Suprapubic skin (tissue), 4 donors: Measurements from ENCODE around the gene ATG2A. TPM values are rescaled to one million over a fixed set of nuclear protein-coding genes. Genes with fewer than 3 reads are reported as not detected.

Experiments
- DNase-seq, 2 donors: peaks; one replicate each; pipeline ENCODE4 v3.0.0-alpha.2; 2019; ENCODE audit warnings: low spot score in 2 of 2
- H3K27ac ChIP-seq: fragments of 200-600 bp; sonication (generic); one replicate; pipeline ENCODE4 v1.5.1; 2019
- H3K27me3 ChIP-seq: fragments of 200-600 bp; sonication (generic); one replicate; pipeline ENCODE4 v1.5.1; 2019
- H3K36me3 ChIP-seq: fragments of 200-600 bp; sonication (generic); one replicate; pipeline ENCODE4 v1.5.1; 2019
- H3K4me1 ChIP-seq: fragments of 200-600 bp; sonication (generic); one replicate; pipeline ENCODE4 v1.5.1; 2019
- H3K4me3 ChIP-seq: fragments of 200-600 bp; sonication (generic); one replicate; pipeline ENCODE4 v1.5.1; 2019; ENCODE audit warnings: mild to moderate bottlenecking
- H3K9me3 ChIP-seq: fragments of 200-600 bp; sonication (generic); one replicate; pipeline ENCODE4 v1.5.1; 2019
- EP300 ChIP-seq: sonication (generic); formaldehyde crosslinking; IDR thresholded peaks from one replicate; pipeline ENCODE4 v1.6.1; 2017; ENCODE audit warnings: antibody characterized with exemption
- POLR2A ChIP-seq, 2 donors: fragments of 450-650 bp; IDR thresholded peaks; one replicate each; pipeline ENCODE4 v1.6.1; 2017; ENCODE audit warnings: antibody characterized with exemption in 2 of 2, mild to moderate bottlenecking in 2 of 2, moderate library complexity in 2 of 2
- POLR2AphosphoS5 ChIP-seq, 3 donors: sonication (generic); formaldehyde crosslinking; IDR thresholded peaks; one replicate each; pipeline ENCODE4 v1.6.1; 2017; ENCODE audit warnings: antibody characterized with exemption in 3 of 3
- WGBS: methylation state at CpG from one replicate; pipeline ENCODE4 v1.1.5; 2018; 5-methylcytosine and 5-hydroxymethylcytosine counted together
- total RNA-seq, 4 donors: library from RNA; depleted of rRNA; stranded (reverse); fragments of >200 nt; gene quantifications; one replicate each; pipeline ENCODE4 v1.1.0, GENCODE V29; 2016
- TF ChIP-seq, protein P1 (sequence below), 2 donors: fragments of 200-600 bp in 1 of 2; fragments of 450-650 bp in 1 of 2; sonication (generic) in 1 of 2; IDR thresholded peaks; one replicate each; pipeline ENCODE4 v1.5.1; 2016 to 2019; ENCODE audit warnings: antibody characterized with exemption in 2 of 2, mild to moderate bottlenecking in 1 of 2, moderate library complexity in 1 of 2

The ATG2A gene
- total RNA-seq, 4 donors from 2014 or later, result 69.5 to 82.2 (median 76.0) TPM

- WGBS, result 59% methylated on average over 13 of the region's 14 CpGs
These were observed 36.6 kb downstream of the ATG2A start for GRCh38 chr11:64880240-64881001.

GRCh38 chr11:64879244-64879900 lies 37.6 kb downstream of the ATG2A start:
- H3K4me1 ChIP-seq, result peaks cover 71% of the 10 kb centered on the region
- H3K9me3 ChIP-seq, result no peaks in the 10 kb centered on the region

More at GRCh38 chr11:64880240-64881001, 36.6 kb downstream of the ATG2A start:
- no peak overlapping the region for H3K4me3 ChIP-seq
- peak overlapping the region; percentile 90 for H3K27ac ChIP-seq
- no peak for DNase-seq
- no peaks in the 10 kb centered on the region for H3K36me3 ChIP-seq
- TF ChIP-seq, protein P1, sequence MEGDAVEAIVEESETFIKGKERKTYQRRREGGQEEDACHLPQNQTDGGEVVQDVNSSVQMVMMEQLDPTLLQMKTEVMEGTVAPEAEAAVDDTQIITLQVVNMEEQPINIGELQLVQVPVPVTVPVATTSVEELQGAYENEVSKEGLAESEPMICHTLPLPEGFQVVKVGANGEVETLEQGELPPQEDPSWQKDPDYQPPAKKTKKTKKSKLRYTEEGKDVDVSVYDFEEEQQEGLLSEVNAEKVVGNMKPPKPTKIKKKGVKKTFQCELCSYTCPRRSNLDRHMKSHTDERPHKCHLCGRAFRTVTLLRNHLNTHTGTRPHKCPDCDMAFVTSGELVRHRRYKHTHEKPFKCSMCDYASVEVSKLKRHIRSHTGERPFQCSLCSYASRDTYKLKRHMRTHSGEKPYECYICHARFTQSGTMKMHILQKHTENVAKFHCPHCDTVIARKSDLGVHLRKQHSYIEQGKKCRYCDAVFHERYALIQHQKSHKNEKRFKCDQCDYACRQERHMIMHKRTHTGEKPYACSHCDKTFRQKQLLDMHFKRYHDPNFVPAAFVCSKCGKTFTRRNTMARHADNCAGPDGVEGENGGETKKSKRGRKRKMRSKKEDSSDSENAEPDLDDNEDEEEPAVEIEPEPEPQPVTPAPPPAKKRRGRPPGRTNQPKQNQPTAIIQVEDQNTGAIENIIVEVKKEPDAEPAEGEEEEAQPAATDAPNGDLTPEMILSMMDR (IDR thresholded peaks at IDR 0.05), result no peak
- TF ChIP-seq EP300, result no peak
- TF ChIP-seq POLR2A (IDR thresholded peaks at IDR 0.05), result no peak
- no peak for TF ChIP-seq POLR2AphosphoS5 (IDR thresholded peaks at IDR 0.05)
- H3K4me1 ChIP-seq, result peaks cover 61% of the 10 kb centered on the region
- H3K9me3 ChIP-seq, result no peaks in the 10 kb centered on the region
- H3K27me3 ChIP-seq, result no peaks in the 10 kb centered on the region

GRCh38 chr11:64878494-64879243 lies 38.3 kb downstream of the ATG2A start, which contains the start of gene EHD1:
EHD1 (minus strand) TSS chr11:64878621; CDS start chr11:64878464, 157 bp downstream.
- H3K9me3 ChIP-seq, result no peaks in the 10 kb centered on the region
- DNase-seq, result peak; percentile 99 to 100
- peak; percentile 92 to 98 for TF ChIP-seq POLR2A (IDR thresholded peaks at IDR 0.05)
- peak; percentile 69 to 96 (median 90) for TF ChIP-seq POLR2AphosphoS5 (IDR thresholded peaks at IDR 0.05)
- no peak for TF ChIP-seq EP300
- TF ChIP-seq, protein P1 (IDR thresholded peaks at IDR 0.05), result peak in 1 of 2 donors; percentile 69
- H3K4me3 ChIP-seq, result peak within 1 kb of the TSS; percentile 95
- H3K36me3 ChIP-seq, result peaks cover 10% of the 10 kb centered on the region
- H3K27me3 ChIP-seq, result no peaks in the 10 kb centered on the region
- H3K27ac ChIP-seq, result peak within 1 kb of the TSS; percentile 90
- WGBS, result under 1% methylated on average over 41 of the region's 75 CpGs
- H3K4me1 ChIP-seq, result peaks cover 74% of the 10 kb centered on the region

More at GRCh38 chr11:64879244-64879900, 37.6 kb downstream of the ATG2A start:
- Histone ChIP-seq H3K36me3 (peaks cover 5% of the 10 kb centered on the region), H3K27ac (peak overlapping the region; percentile 90), H3K4me3 (peak overlapping the region; percentile 95), H3K27me3 (no peaks in the 10 kb centered on the region)
- no peak for TF ChIP-seq POLR2AphosphoS5 (IDR thresholded peaks at IDR 0.05)
- TF ChIP-seq, protein P1 (IDR thresholded peaks at IDR 0.05), result no peak
- no peak for DNase-seq
- 18% methylated on average over 16 of the region's 16 CpGs for WGBS

DNA sequence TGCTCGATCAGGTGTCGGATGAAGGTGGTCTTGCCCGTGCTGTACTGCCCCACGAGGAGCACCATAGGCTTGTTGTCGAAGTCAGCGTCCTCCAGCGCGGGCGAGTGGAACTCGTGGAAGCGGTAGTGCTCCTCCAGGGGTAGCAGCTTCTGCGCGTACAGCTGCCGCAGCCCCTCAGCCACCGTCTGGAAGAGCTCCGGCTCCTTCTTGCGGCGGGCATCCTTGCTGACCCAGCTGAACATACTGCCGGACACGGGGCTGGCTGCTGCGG lies 38.9 kb downstream of the ATG2A start:
- TF ChIP-seq EP300 (no peak), POLR2A (IDR thresholded peaks at IDR 0.05) (no peak), POLR2AphosphoS5 (IDR thresholded peaks at IDR 0.05) (no peak)
- TF ChIP-seq, protein P1 (IDR thresholded peaks at IDR 0.05), result no peak
- H3K4me1 ChIP-seq, result peaks cover 79% of the 10 kb centered on the region
- peak overlapping the region; percentile 95 for H3K4me3 ChIP-seq
- H3K27ac ChIP-seq, result peak overlapping the region; percentile 90
- peaks cover 15% of the 10 kb centered on the region for H3K36me3 ChIP-seq
- no peaks in the 10 kb centered on the region for H3K27me3 ChIP-seq
- DNase-seq, result no peak
- H3K9me3 ChIP-seq, result no peaks in the 10 kb centered on the region
- 0% methylated on average over 18 of the region's 21 CpGs for WGBS
